ENCODE results near the gene MAPKAP1.
A peak's percentile ranks its signal among the peaks of the same experiment; 100 is the strongest.

Gene MAPKAP1

GRCh38 chr9:125529589-125530515, 177.2 kb downstream of the MAPKAP1 start:
- DNase-seq (ENCODE audit: low read depth): peak; percentile 25
- no peak overlapping the region for H3K4me3 ChIP-seq (ENCODE audit: low read depth, low read length)
- no peak for TF ChIP-seq MYC (IDR thresholded peaks at IDR 0.05; ENCODE audit: low read depth, low read length)
- TF ChIP-seq MAX (IDR thresholded peaks at IDR 0.05; ENCODE audit: low read depth, low read length): 0 out of 2 replicates have a peak, but pooled peaks have one; percentile 8
- TF ChIP-seq CTCF (IDR thresholded peaks at IDR 0.05; ENCODE audit: low read depth, low read length): no peak

GRCh38 chr9:125529107-125529506, 177.9 kb downstream of the MAPKAP1 start:
- no peak for TF ChIP-seq CTCF (IDR thresholded peaks at IDR 0.05; ENCODE audit: low read depth, low read length)
- no peak for TF ChIP-seq POLR2A (IDR thresholded peaks at IDR 0.05; ENCODE audit: extremely low read depth, insufficient read length)
- TF ChIP-seq MYC (IDR thresholded peaks at IDR 0.05; ENCODE audit: low read depth, low read length): no peak
- no peak for TF ChIP-seq MAX (IDR thresholded peaks at IDR 0.05; ENCODE audit: low read depth, low read length)
- DNase-seq (ENCODE audit: low read depth): no peak
- no peak overlapping the region for H3K4me3 ChIP-seq (ENCODE audit: low read depth, low read length)

- DNase-seq (ENCODE audit: low read depth): no peak
- TF ChIP-seq POLR2A (IDR thresholded peaks at IDR 0.05; ENCODE audit: extremely low read depth, insufficient read length): no peak
- TF ChIP-seq MYC (IDR thresholded peaks at IDR 0.05; ENCODE audit: low read depth, low read length): no peak
- TF ChIP-seq CTCF (IDR thresholded peaks at IDR 0.05; ENCODE audit: low read depth, low read length): no peak
- TF ChIP-seq MAX (IDR thresholded peaks at IDR 0.05; ENCODE audit: low read depth, low read length): no peak
- no peak overlapping the region for H3K4me3 ChIP-seq (ENCODE audit: low read depth, low read length)
These were observed 179.5 kb downstream of the MAPKAP1 start for GRCh38 chr9:125527471-125528002.

GRCh38 chr9:125525921-125526631, 180.9 kb downstream of the MAPKAP1 start:
- DNase-seq (ENCODE audit: low read depth): no peak
- H3K4me3 ChIP-seq (ENCODE audit: low read depth, low read length): no peak overlapping the region
- TF ChIP-seq POLR2A (IDR thresholded peaks at IDR 0.05; ENCODE audit: extremely low read depth, insufficient read length): no peak
- TF ChIP-seq MYC (IDR thresholded peaks at IDR 0.05; ENCODE audit: low read depth, low read length): no peak
- no peak for TF ChIP-seq MAX (IDR thresholded peaks at IDR 0.05; ENCODE audit: low read depth, low read length)
- no peak for TF ChIP-seq CTCF (IDR thresholded peaks at IDR 0.05; ENCODE audit: low read depth, low read length)

GRCh38 chr9:125524583-125525355, 182.2 kb downstream of the MAPKAP1 start:
- H3K4me3 ChIP-seq (ENCODE audit: low read depth, low read length): no peak overlapping the region
- TF ChIP-seq CTCF (IDR thresholded peaks at IDR 0.05; ENCODE audit: low read depth, low read length) (no peak), MYC (IDR thresholded peaks at IDR 0.05; ENCODE audit: low read depth, low read length) (no peak), POLR2A (IDR thresholded peaks at IDR 0.05; ENCODE audit: extremely low read depth, insufficient read length) (no peak), MAX (IDR thresholded peaks at IDR 0.05; ENCODE audit: low read depth, low read length) (no peak)
- no peak for DNase-seq (ENCODE audit: low read depth)

All from NB4 (cell line).